HPDE6-E6E7 (cell line): Measurements from ENCODE around the gene RPL4.

Source experiments
- DNase-seq: peaks from one replicate; pipeline ENCODE4 v3.0.0; 2011; ENCODE audit warnings: missing footprints; ENCODE audit errors: extremely low spot score

The RPL4 gene

DNA sequence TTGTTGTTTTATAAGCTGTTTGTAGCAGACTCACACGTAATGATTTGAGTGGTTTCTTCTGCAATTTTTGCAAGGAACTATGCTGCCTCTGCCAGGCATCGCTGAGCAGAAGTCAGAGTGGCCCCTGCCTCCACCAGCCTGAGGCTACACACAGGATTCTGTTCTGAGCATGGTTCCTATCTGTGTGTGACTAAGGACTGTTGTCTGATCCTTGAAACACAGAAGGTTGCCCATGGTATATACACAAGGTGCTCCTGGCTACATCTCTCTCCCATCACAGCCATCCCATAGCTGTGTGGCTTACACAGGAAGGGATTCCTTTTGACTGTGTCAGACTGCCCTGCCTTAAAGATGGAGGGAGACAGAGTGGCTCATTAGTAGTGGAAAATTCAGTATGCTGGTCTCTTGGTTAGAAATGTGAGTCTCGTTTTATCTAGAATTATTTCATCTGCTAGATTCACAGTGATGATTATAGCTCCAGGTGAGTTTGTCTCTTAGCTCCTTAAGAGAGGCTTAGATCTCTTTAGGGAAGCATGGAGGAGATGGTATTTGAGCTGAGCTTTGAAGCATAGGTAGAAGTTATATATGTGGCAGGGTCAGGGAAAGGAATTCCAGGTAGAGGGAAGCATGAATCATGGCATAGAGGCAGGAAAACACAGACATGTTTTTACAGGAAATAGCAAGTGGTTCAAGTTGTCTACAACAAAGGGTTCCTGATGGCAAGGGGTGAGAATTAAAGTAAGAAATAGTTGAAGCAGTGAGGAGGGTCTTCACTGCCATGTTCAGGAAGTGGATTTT lies 44.6 kb downstream of the RPL4 start:
- peak; percentile 79 for DNase-seq

DNA sequence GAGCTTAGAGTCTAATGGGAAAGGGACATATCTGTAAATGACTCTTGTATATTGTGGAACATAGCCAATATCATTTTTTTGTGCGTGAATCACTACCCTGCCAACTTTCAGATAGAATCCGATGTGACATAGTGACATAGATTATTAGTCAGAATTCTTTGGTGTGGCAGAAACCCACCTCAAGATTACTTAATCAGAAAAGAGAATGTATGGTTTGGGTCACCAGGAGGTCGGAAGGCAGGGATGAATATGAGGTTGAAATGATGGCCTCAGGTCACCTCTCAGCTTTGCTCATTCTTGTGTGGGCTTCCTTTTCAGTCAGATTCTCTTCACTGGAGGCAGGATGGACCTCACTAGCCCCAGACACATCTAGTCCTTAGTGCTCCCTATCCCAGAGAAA lies 48.4 kb downstream of the RPL4 start:
- no peak for DNase-seq

- no peak for DNase-seq
Measured at GRCh38 chr15:66454143-66454542, 50.5 kb downstream of the RPL4 start.

DNA sequence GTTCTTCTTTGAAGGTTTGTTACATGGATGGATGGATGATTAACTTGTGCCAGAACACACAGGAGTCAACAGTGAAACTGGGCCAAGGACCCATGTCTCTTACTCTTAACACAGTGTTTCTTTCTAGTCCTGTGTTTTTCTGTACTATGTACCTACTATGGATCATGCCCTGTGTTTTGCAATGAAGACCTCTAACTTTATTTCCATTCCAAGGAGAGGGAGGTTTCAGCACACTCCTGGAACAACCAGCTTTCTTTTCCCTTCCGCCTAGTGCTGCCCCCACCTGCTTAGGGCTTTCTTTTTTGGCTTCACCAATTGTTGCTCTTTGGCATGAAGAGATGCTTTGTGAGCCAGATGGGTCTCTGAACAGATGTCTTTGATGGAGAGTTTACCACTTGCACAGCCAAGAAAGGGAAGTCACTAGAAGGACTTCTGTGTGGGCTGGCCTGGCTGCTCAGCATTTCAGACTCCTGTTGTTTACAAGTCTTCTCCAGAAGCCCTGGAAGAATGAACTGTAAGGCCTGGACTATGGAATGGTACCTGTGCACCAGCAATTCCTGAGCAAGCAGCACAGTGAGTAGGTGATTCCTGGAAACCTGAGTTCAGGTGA lies 51.6 kb downstream of the RPL4 start:
- DNase-seq = no peak

- no peak for DNase-seq
Measured at GRCh38 chr15:66452420-66452819, 52.2 kb downstream of the RPL4 start.
